Left lobe of liver (tissue), 2 donors: ENCODE data around the gene PCYOX1L. TPM values are rescaled to one million over a fixed set of nuclear protein-coding genes. Genes with fewer than 3 reads are reported as not detected.
A peak's percentile ranks its signal among the peaks of the same experiment; 100 is the strongest.
"Not testable (repeated sequence)": the region's sequence is repeated elsewhere in the genome, so short reads cannot be mapped to it uniquely, and the experiment has no call there.

Experiments used
- ATAC-seq: fragments of 200-7000 bp; cut with Tn5 transposase; one replicate; pipeline ENCODE4 v1.9.1; 2020; ENCODE audit warnings: mild to moderate bottlenecking, moderate library complexity
- DNase-seq: peaks from one replicate; pipeline ENCODE4 v3.0.0-alpha.2; 2020; ENCODE audit warnings: low spot score
- total RNA-seq: library from RNA; stranded (reverse); gene quantifications from one replicate; pipeline ENCODE4 v1.2.1, GENCODE V29; 2021
- donor health status: DM: no; HTN: no; CAD: no; lungs with moderate emphysema.
- donor health status: DM: no; HTN: yes; CAD: no.

The PCYOX1L gene
- total RNA-seq, 1 donor from 2014 or later: 0.93 TPM

DNA sequence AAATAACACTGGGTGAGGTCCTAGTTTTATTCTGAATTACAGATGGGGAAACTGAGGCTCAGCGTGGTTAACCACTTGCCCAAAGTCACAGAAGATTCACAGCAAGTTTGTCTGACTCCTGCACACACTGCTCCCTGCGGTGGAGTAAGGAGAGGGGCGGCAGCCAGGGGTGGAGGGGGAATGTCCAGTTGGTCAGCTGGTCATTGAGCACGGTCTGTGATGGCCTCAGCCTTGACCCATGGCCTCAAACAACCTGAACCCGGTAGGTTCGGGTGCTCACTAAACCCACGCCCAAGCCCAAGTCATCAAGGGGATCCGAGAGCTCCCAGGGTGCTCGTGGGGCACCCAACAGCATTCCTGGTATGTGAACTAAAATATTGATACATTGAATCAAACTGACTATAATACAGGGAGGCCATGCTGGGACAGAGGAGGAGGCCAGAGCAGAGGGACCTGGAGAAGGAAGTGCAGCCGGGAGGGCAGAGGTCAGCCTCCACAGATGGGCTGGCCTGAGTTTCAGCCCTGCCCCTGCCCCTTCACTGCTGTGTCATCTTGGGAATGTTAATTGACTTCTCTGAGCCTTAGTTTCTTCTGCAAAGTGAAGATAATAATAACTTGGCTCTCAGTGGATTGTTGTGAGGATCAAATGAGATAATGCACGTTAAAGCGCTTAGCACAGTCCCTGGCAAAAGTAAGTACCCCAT, 24.8 kb downstream of the PCYOX1L start:
- ATAC-seq (no peak), DNase-seq (no peak)

DNA sequence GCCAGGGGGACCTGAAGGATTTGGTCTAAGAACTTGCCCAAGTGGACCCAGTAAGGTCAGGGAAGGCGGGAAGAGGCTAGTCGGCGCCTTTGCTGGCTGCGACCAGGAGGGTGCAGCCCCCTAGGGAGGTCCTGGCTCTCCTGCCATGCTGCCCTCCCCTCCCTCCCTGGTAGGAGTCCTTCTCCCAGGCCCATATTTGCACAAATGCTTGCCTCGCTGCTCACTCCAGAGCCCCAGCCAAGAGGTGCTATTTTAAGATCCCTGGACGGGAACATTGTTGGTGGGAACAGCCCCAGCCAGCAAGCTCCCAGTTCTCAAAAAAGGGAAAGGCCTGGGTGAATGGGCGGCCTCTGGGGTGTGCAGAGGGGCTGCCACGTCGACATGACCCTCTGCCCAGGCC, 25.6 kb downstream of the PCYOX1L start:
- DNase-seq (no peak), ATAC-seq (peak; percentile 8)

DNA sequence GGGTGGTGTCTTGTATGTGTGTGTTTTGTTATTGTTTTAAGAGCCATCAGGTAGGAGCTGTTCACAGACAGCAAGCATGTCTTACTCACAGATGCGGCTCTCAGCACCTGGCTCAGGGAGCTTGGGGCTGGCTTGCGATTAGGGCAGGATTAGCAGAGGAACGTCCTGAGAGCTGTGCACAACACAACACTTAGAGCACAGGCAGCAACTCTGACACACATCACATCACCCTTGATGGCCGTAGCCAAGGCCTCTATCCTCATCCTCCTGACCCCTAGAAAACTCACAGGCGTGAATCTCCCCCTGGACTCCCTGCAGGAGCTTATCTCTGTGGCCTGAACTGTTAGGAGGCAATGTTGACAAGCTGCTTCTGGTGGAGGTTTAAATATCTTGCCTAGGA, 28.3 kb downstream of the PCYOX1L start:
- ATAC-seq: no peak
- no peak for DNase-seq

DNA sequence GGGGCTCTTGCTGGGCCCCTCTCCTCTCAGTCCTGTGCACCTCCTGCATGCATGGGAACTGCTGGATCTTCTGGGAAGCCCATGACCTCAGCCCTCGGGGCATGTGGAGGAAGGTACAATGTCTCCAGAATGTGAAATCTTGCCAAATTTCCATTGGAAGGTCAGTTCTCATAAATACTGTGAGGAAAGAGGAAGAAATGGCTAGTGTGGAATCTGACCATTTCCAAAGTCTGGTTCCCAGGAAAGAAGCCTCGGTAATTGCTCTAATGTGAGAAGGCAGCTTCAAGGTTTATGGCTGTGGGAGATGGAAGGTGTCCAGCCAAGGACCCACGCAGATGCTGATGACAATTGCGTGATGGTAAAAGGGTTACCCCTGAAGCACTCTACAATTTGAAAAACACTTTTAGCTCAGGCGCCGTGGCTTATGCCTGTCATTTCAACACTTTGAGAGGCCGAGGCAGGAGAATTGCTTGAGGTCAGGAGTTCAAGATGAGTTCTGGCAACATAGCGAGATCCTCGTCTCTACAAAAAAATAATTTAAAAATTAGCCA, 29.3 kb downstream of the PCYOX1L start:
- ATAC-seq: peak; percentile 30

DNA sequence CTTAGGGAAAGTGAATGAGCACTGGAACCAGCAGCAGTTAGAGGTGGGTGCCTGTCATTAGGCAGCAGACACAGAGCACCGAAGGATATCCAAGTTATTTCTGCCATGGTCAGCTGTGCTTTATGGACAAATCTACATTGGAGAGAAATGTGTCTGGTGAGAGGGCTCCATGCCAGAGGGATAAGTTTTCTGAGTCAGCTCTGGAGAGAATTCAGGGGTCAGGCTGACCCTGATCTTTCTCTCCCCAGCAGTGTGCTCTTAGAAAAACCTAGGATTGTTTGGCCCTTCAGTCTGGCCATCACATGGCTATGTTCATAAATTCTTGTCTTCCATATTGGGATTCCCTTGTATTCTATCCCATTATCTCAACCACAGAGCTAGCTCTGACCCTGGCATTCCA, 30.1 kb downstream of the PCYOX1L start:
- ATAC-seq (peak; percentile 28), DNase-seq (no peak)

More for the DNA sequence above, 29.3 kb downstream of the PCYOX1L start:
- DNase-seq: no peak

DNA sequence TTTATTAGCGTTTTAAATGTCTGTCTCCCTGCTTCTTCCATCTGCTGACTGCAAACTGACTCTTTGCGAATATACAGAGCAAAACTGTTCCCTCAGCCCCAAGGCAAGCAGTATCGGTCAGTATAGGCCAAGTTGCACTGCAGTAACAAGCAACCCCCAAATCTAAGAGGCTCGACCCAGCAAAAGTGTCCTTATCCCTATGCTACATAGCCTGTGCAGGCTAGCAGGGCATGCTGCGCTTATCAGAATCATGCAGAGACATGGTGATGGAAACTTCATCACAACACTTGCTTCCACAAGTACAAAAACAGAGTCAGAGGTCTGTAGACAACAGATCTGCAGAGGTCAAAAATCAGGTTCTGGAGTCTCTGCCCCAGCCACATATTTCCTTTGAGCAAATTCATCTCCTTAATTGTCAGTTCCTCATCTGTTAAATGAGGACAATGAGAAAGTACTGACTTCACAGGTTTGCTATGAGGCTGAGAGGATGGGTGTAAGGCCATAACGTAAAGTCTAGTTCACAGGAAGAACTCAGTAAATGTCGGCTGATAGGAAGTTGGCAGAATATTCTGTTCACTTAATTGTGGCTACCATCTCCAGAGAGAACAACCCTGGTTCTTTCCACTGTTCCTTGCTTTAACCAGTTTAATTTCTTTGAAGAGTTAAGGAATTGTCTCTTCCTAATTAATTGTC, 30.8 kb downstream of the PCYOX1L start:
- ATAC-seq (no peak), DNase-seq (no peak)

DNA sequence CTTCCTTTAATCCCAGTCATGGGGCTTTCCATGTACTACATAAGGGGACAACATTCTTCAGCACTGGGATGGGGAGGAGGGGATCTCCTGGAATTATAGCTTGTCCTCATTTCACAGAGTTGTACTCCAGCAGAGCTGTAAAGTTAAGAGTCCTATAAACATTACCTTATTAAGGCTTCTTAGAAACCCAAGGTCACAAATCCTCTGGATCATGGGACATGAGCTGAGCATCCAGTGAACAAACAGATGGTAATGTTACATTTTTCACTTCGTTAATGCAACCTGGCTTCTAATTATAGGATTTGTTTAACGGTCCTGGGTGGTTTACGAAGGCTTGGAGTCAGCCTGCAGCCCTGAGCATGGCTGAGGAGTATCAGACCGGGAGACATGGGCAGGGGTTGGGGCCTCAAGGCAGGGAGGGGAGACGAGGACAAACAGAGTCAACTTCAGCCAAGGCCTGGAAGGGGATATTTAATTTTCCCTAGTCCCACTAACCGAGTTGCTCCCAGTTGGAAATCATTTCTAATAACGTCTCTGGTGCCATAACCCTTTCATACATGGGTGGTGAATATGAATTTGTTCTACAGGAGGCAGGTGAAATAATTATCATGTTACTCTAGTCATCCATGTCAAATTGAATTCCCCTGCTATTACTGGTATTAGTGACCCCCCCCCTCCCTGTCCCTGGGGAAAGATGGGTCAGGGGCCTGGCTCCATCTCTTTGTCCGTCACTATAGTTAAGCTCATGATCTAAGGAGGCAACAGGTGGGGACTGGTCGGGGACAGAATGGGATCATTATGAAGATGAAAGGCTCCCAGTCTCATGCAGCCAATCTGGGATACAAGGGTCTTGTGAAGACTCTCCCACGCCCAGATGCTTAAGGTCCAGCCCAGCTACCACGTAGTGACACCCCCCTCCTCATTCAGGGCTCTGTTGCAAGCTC, 32.0 kb downstream of the PCYOX1L start:
- no peak for ATAC-seq
- no peak for DNase-seq

DNA sequence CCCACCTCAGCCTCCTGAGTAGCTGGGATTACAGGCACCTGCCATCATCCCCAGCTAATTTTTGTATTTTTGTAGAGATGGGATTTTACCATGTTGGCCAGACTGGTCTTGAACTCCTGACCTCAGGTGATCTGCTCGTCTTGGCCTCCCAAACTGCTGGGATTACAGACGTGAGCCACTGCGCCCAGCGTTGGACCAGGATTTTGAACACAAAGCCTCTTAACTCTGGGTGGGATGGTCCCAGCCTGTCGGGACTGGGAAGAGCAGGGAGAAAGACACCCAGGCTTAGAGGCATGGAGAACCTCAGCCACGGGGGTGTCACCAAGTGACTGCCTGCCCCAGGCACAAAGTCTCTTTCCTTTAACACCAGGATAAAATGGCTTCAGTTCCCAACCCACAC, 33.2 kb downstream of the PCYOX1L start:
- DNase-seq, ATAC-seq: not testable (repeated sequence)

DNA sequence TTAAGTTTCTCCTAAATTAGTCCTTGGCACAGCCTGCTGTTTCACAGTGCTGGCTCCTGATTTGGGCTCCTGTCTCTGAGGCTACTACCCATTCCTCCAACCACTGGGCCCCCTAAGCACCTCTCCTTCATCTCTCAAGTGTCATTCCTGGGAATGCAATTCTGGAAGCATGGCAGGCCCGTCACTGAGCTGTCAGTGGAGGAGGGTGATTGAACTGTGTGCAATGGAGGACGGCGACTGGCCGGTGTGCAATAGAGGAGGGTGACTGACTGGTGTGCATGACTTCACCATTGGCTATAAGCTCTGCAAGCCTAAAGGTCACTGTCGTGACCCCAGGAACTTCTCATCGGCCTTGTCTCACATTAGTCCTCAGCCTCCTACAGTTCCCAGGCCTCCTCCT, 33.7 kb downstream of the PCYOX1L start:
- DNase-seq: no peak
- no peak for ATAC-seq

DNA sequence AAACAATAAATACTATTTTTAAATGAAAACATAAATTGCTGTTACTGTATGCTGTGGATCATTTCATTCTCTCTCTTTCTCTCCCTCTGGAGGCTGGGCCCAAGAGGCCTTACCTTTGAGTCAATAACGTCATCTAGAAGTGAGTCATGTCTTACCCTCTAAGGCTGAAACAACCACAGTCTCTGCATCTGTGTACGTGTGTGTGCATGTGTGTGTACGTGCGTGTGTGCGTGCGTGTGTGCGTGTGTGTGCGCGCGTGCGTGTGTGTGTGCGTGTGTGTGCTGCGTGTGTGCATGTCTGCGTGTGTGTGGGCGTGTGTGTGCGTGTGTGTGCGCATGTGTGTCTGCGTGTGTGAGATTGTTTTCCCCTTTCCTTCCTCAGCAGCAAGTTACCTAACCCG, 34.9 kb downstream of the PCYOX1L start:
- ATAC-seq: no peak
- DNase-seq: no peak

DNA sequence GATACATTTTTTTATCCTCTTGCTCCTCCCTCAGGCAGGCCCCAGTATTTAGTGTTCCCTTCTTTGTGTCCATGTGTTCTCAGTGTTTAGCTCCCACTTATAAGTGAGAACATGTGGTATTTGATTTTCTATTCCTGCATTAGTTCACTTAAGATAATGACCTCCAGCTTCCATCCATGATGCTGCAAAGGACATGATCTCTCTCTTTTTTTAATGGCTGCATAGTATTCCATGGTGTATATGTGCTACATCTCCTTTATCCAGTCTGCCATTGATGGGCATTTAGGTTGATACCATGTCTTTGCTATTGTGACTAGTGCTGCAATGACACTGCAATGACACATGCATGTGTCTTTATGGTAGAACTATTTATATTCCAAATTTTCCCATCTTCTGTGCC, 37.1 kb downstream of the PCYOX1L start:
- ATAC-seq: not testable (repeated sequence)

DNA sequence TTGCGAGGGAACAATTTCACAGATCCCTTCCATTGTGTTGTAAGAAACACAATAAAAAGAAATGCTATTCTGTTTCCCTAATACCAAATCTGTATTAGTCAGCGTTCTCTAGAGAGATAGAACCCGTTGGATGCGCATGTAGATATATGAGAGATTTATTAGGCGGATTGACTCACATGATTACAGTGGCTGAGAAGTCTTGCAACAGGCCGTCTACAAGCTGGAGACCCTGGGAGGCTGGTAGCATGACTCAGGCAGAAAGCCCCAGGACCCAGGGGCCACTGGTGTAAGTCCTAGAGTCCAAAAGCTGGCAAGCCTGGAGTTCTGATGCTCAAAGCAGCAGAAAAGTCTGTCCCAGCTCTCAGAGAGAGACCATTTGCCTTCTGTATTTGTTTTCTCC, 39.7 kb downstream of the PCYOX1L start:
- DNase-seq (no peak), ATAC-seq (no peak)

More for the DNA sequence above, 37.1 kb downstream of the PCYOX1L start:
- DNase-seq: not testable (repeated sequence)

DNA sequence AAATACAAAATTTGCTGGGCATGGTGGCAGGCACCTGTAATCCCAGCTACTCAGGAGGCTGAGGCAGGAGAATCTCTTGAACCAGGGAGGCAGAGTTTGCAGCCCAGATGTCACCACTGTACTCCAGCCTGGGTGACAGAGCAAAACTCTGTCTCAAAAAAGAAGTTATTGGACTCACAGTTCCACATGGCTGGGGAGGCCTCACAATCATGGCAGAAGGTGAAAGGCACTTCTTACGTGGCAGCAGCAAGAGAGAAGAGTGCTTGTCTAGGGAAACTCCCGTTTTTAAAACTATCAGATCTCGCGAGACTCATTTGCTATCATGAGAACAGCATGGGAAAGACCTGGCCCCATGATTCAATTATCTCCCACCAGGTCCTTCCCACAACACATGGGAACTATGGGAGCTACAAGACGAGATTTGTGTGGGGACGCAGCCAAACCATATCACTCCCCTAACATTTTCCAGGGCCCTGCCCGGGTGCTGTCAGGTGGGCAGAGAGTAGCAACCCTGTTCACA, 41.0 kb downstream of the PCYOX1L start:
- DNase-seq, ATAC-seq: not testable (repeated sequence)

DNA sequence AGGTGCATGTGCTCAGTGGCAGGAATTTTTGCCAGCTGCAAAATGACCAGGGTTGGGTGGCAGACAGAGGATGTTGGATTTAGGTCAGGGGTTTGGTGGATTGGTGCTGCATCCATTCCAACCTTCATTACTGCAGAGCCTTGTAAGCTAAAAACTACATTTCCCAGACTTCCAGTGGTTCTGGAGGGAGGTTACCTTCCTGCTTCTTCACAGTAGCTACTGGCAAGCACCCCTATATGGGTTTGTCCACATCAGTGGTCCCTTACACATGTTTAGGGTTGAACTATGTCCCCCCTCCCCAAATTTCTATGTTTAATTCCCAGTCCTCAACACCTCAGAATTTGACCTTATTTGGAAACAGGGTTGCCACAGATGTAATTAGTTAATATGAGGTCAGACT, 41.9 kb downstream of the PCYOX1L start:
- DNase-seq: no peak
- ATAC-seq: no peak

DNA sequence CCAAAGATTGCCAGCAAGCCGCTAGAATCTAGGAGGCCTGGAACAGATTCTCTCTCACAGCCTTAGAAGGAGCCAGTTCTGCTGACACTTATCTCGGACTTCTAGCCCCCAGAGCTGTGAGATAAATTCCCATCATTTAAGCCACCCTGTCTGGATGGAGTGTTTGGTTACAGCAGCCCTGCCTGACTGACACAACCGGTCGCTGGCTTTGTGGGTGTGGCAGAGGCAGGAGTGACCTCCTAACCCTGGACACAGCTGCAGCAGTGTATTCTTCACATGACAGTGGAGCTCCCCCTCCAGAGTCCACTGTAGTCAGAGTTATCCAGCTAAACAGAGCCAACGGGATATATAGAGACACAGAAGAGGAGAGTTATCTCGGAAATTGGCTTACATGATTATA, 42.5 kb downstream of the PCYOX1L start:
- ATAC-seq: no peak

DNA sequence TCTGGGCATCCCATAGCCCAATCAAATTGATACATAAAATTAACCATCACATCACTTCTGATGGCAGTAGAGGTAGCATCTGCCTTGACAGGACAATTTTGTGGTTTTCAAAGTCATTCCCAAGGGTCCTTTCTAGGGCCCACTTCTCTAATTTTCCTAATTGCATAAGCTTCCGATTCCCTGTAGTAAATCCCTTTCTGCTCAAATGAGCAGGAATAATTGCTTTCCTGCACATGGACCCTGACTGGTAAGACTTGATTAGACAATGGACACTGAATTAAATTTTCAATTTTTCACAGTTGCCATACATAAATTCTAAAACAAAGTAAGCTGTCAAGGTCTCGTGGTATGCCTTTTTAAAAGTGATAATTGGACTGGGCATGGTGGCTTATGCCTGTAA, 43.2 kb downstream of the PCYOX1L start:
- ATAC-seq (no peak), DNase-seq (no peak)

More for the DNA sequence above, 42.5 kb downstream of the PCYOX1L start:
- no peak for DNase-seq

DNA sequence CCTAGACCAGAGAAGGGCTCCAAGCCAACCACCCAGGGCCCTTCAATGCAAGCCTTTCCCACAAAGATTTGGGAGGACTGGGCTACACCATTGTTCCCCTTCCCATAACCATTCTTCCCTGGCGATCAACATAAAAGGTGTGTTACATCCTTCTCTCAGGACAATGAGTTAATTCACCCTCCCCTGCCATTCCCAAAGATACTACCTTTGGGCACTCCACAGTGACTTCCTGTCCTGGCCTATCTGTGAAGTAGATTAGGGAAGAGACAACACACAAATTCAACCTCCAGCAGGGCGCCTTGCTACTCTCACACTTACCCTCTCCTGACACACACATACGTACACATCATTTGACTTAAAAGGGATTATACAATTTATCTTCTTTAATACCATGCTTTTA, 44.4 kb downstream of the PCYOX1L start:
- no peak for DNase-seq
- no peak for ATAC-seq

DNA sequence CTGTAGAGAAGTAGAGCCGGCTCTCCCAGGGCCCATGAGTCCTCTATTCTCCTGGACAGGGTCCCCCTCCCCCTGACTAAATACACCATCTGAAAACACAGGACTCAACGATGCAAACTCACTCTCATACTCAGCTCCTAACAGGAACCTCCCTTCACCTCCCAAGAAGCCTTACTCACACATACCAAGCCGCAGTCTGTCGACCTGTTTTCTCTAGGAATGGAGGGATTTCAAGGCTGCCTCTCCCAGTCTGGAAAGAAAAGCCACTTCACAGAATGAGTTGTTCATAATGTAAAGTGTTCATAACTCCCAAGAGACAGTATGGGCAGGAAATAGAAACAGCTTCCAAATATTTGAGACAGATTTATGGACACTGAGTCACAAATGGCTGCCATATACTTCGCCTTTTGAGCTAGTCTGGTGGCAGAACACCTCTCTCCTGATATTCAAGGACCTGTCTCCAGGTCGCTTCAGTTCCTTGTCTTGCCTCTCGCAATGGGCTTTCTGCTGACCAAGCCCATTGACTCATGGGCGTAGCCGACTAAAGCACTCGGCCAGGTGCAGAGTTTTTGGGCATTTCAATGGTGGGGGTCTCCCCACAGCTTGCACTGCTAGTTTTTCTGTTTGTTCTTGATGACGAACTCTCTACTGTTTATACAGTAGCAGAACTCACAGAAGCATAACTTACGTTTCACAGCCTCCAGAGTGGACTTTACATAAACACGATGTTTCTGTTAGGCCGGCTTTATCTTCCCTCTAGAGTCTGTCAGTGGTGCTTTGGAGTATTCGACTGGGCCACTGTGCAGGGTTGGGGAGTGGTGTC, 46.3 kb downstream of the PCYOX1L start:
- no peak for ATAC-seq
- DNase-seq: no peak

DNA sequence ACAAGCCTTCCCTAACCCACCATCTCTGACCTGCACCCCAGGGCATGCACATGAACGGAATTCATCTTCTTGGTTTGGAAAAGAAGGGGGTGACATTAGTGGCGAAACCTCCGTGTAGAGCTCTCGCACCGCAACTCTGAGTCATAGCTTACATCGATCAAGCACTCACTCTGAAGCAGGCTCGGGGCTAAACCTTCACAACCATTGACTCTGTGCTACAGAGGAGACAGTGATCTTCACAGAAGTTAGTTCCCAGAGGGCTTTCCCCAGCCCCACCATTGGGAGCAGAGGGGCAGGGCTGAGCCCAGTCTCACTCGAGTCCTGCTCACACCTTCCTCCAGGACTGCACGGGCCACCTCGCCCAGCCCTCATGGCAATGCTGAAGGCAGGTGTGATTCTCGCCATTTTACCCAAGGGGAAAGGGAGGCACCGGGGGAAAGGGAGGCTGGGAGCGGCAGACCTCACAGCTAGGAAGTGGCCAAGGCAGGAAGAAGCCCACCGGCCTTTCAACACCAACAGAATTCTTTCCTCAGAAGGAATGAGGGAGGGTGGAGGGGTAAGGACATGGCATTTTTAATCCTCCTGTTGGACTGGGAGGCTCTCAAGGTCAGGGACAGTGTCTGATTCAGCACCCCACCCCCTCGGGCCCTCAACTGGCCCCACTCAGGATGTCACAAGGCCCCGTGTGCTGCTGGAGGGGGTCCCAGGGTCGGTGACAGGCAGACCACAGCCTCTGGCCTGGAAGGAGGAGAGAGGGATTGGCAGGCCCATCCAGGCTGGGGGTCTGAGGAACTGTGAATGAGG, 47.1 kb downstream of the PCYOX1L start:
- DNase-seq (no peak), ATAC-seq (no peak)
